HCT116 (cell line): ENCODE results near the gene STC2. TPM values are rescaled to one million over a fixed set of nuclear protein-coding genes. Genes with fewer than 3 reads are reported as not detected.

Experiments used
- ATAC-seq: fragments of 200-7000 bp; cut with Tn5 transposase; 2 replicates; pipeline ENCODE4 v1.9.1; 2020; ENCODE audit warnings: mild to moderate bottlenecking, moderate library complexity
- BruUV-seq: library from RNA; stranded (reverse); fragments of 400-500 nt; replicated peaks from 2 replicates; lab custom pipeline; 2021; lab: Mats Ljungman, UMichigan
- CTCF ChIA-PET: fragments of 300-600 bp; sonication (Branson Sonifier 250); formaldehyde crosslinking; loops from one replicate; lab custom pipeline; 2021; ENCODE audit warnings: antibody characterized with exemption; lab: Charles Lee
- POLR2A ChIA-PET: fragments of 300-600, 350-600 bp; sonication (Branson Sonifier 250); formaldehyde crosslinking; loops from one replicate; lab custom pipeline; 2021; ENCODE audit warnings: antibody characterized with exemption; lab: Charles Lee
- RAD21 ChIA-PET, 2 experiments: fragments of 300-600 bp; sonication (Branson Sonifier 250); formaldehyde crosslinking; loops; one replicate each; lab custom pipeline; 2023; ENCODE audit warnings: low total read pairs in 2 of 2; ENCODE audit not compliant: uncharacterized antibody in 2 of 2, unreplicated experiment in 2 of 2, low non-redundant PET in 1 of 2; lab: Charles Lee
- DNase-seq: peaks from one replicate; pipeline ENCODE4 v3.0.0-alpha.2; 2010; ENCODE audit warnings: low read depth, low spot score
- H2AFZ ChIP-seq: fragments of 200-600 bp; shearing (Covaris generic), sonication (generic); 2 replicates; pipeline ENCODE4 v1.6.1; 2017; ENCODE audit warnings: low read depth, mixed run types, mixed read lengths, antibody characterized with exemption, low read length; ENCODE audit not compliant: poor library complexity, severe bottlenecking
- H3K27ac ChIP-seq: 2 replicates; pipeline ENCODE4 v1.5.1; 2012; ENCODE audit warnings: low read depth, low read length
- H3K27me3 ChIP-seq: fragments of 200-600 bp; sonication (generic); 2 replicates; pipeline ENCODE4 v1.6.1; 2016; ENCODE audit warnings: mixed run types, low read length, mixed read lengths; ENCODE audit not compliant: insufficient read depth
- H3K36me3 ChIP-seq, 2 experiments: fragments of 200-500 bp in 1 of 2; fragments of 200-600 bp in 1 of 2; sonication (Bioruptor generic) in 1 of 2; sonication (generic) in 1 of 2; 2 replicates each; pipeline versions ENCODE4 v1.5.1 to v1.6.1; 2014 to 2016; ENCODE audit warnings: low read length in 2 of 2, inconsistent platforms in 1 of 2, mixed read lengths in 1 of 2, mixed run types in 1 of 2; ENCODE audit not compliant: insufficient read depth in 2 of 2, control insufficient read depth in 1 of 2
- H3K4me1 ChIP-seq, 2 experiments: fragments of 200-600 bp in 1 of 2; sonication (generic) in 1 of 2; 2 replicates each; pipeline versions ENCODE4 v1.5.1 to v1.6.1; 2012 to 2017; ENCODE audit warnings: low read length in 2 of 2, inconsistent platforms in 1 of 2, mild to moderate bottlenecking in 1 of 2, mixed read lengths in 1 of 2, mixed run types in 1 of 2, moderate library complexity in 1 of 2; ENCODE audit not compliant: insufficient read depth in 2 of 2, control insufficient read depth in 1 of 2
- H3K4me2 ChIP-seq: fragments of 200-600 bp; sonication (generic); 2 replicates; pipeline ENCODE4 v1.6.1; 2017; ENCODE audit warnings: mixed run types, low read length, mixed read lengths
- H3K4me3 ChIP-seq, 2 experiments: fragments of 200-600 bp in 1 of 2; sonication (generic) in 1 of 2; replicated peaks in 1 of 2; 2 replicates each; pipeline ENCODE4 v1.5.1; 2011 to 2016; ENCODE audit warnings: low read length in 2 of 2, control low read depth in 1 of 2, low read depth in 1 of 2, mild to moderate bottlenecking in 1 of 2, mixed read lengths in 1 of 2, mixed run types in 1 of 2
- H3K79me2 ChIP-seq: fragments of 200-600 bp; sonication (generic); 2 replicates; pipeline ENCODE4 v1.6.1; 2017; ENCODE audit warnings: mild to moderate bottlenecking, mixed run types, low read length, moderate library complexity, mixed read lengths; ENCODE audit not compliant: insufficient read depth
- H3K9ac ChIP-seq: fragments of 200-600 bp; sonication (generic); 2 replicates; pipeline ENCODE4 v1.6.1; 2016; ENCODE audit warnings: low read length, mixed read lengths
- H3K9me2 ChIP-seq: fragments of 200-600 bp; sonication (generic), shearing (Covaris generic); 2 replicates; pipeline ENCODE4 v1.6.1; 2017; ENCODE audit warnings: mixed run types, mild to moderate bottlenecking, moderate library complexity; ENCODE audit not compliant: insufficient read depth
- H3K9me3 ChIP-seq, 2 experiments: fragments of 200-500 bp in 1 of 2; fragments of 200-600 bp in 1 of 2; sonication (Bioruptor generic) in 1 of 2; sonication (generic) in 1 of 2; 2 replicates each; pipeline ENCODE4 v1.6.1; 2014 to 2017; ENCODE audit warnings: low read length in 2 of 2, mixed read lengths in 2 of 2, inconsistent platforms in 1 of 2, low read depth in 1 of 2, mild to moderate bottlenecking in 1 of 2, mixed run types in 1 of 2, moderate library complexity in 1 of 2; ENCODE audit not compliant: control insufficient read depth in 1 of 2, insufficient read depth in 1 of 2
- H4K20me1 ChIP-seq: fragments of 200-600 bp; sonication (generic), shearing (Covaris generic); 2 replicates; pipeline ENCODE4 v1.6.1; 2017; ENCODE audit warnings: mixed run types, mild to moderate bottlenecking, moderate library complexity; ENCODE audit not compliant: insufficient read depth
- CEBPB ChIP-seq: IDR thresholded peaks from 2 replicates; pipeline ENCODE4 v1.6.1; 2012; ENCODE audit warnings: low read depth
- ELF1 ChIP-seq: IDR thresholded peaks from 2 replicates; pipeline ENCODE4 v1.6.1; 2012; ENCODE audit warnings: low read depth, borderline replicate concordance
- EZH2 ChIP-seq: fragments of 200-600 bp; sonication (generic); IDR thresholded peaks from 2 replicates; pipeline ENCODE4 v1.6.1; 2017; ENCODE audit warnings: antibody characterized with exemption, mixed run types
- EZH2phosphoT487 ChIP-seq: fragments of 200-600 bp; IDR thresholded peaks from 2 replicates; pipeline ENCODE4 v1.6.1; 2018; ENCODE audit warnings: antibody characterized with exemption, borderline replicate concordance
- FOSL1 ChIP-seq: IDR thresholded peaks from 2 replicates; pipeline ENCODE4 v1.6.1; 2012; ENCODE audit warnings: low read depth
- JUND ChIP-seq: IDR thresholded peaks from 2 replicates; pipeline ENCODE4 v1.6.1; 2012
- POLR2AphosphoS5 ChIP-seq: IDR thresholded peaks from 2 replicates; pipeline ENCODE4 v1.6.1; 2011; ENCODE audit warnings: mild to moderate bottlenecking, low read depth, low read length, moderate library complexity
- RAD21 ChIP-seq: IDR thresholded peaks from 2 replicates; pipeline ENCODE4 v1.6.1; 2012; ENCODE audit warnings: low read depth, mild to moderate bottlenecking
- SP1 ChIP-seq: IDR thresholded peaks from 2 replicates; pipeline ENCODE4 v1.6.1; 2012; ENCODE audit warnings: low read depth
- SRF ChIP-seq: IDR thresholded peaks from 2 replicates; pipeline ENCODE4 v1.6.1; 2012; ENCODE audit warnings: low read depth
- TCF7L2 ChIP-seq: IDR thresholded peaks from 2 replicates; pipeline ENCODE4 v1.7.0; 2011; ENCODE audit warnings: borderline replicate concordance, inconsistent platforms; ENCODE audit not compliant: insufficient read depth, insufficient read length; ENCODE audit errors: extremely low read depth
- YY1 ChIP-seq: IDR thresholded peaks from 2 replicates; pipeline ENCODE4 v1.6.1; 2011; ENCODE audit warnings: low read length, low read depth, moderate library complexity, mild to moderate bottlenecking; ENCODE audit not compliant: insufficient replicate concordance; ENCODE audit errors: extremely low read depth
- ZFX ChIP-seq: fragments of 450-650 bp; IDR thresholded peaks from 2 replicates; pipeline ENCODE4 v1.6.1; 2017
- intact Hi-C: fragments of 100-400 bp; cut with micrococcal nuclease; formaldehyde crosslinking; loops from 2 replicates; pipeline ENCODE4 v1.10.0; 2022
- total RNA-seq: library from RNA; stranded (reverse); gene quantifications from one replicate; pipeline ENCODE4 v1.2.1, GENCODE V29; 2021; ENCODE audit not compliant: unreplicated experiment
- TF ChIP-seq, protein P1 (sequence below): IDR thresholded peaks from 2 replicates; pipeline ENCODE4 v1.6.1; 2012; ENCODE audit warnings: low read depth
- TF ChIP-seq, protein P2 (sequence below): IDR thresholded peaks from 2 replicates; pipeline ENCODE4 v1.6.1; 2011; ENCODE audit warnings: mild to moderate bottlenecking, low read length, moderate library complexity; ENCODE audit not compliant: insufficient replicate concordance; ENCODE audit errors: extremely low read depth
- TF ChIP-seq, protein P3 (sequence below), 3 experiments: fragments of 200-600 bp in 1 of 3; sonication (generic) in 1 of 3; IDR thresholded peaks in 2 of 3; conservative IDR thresholded peaks in 1 of 3; 2 replicates each; pipeline ENCODE4 v1.5.1; 2012 to 2017; ENCODE audit warnings: low read depth in 2 of 3, low read length in 2 of 3, antibody characterized with exemption in 1 of 3, borderline replicate concordance in 1 of 3, control low read depth in 1 of 3, mild to moderate bottlenecking in 1 of 3, mixed read lengths in 1 of 3, mixed run types in 1 of 3, moderate library complexity in 1 of 3; ENCODE audit not compliant: insufficient read depth in 1 of 3
- TF ChIP-seq, protein P4 (sequence below): IDR thresholded peaks from 2 replicates; pipeline ENCODE4 v1.6.1; 2012

The STC2 gene
- total RNA-seq, 1 experiment from 2014 or later, result 97.3 TPM

DNA sequence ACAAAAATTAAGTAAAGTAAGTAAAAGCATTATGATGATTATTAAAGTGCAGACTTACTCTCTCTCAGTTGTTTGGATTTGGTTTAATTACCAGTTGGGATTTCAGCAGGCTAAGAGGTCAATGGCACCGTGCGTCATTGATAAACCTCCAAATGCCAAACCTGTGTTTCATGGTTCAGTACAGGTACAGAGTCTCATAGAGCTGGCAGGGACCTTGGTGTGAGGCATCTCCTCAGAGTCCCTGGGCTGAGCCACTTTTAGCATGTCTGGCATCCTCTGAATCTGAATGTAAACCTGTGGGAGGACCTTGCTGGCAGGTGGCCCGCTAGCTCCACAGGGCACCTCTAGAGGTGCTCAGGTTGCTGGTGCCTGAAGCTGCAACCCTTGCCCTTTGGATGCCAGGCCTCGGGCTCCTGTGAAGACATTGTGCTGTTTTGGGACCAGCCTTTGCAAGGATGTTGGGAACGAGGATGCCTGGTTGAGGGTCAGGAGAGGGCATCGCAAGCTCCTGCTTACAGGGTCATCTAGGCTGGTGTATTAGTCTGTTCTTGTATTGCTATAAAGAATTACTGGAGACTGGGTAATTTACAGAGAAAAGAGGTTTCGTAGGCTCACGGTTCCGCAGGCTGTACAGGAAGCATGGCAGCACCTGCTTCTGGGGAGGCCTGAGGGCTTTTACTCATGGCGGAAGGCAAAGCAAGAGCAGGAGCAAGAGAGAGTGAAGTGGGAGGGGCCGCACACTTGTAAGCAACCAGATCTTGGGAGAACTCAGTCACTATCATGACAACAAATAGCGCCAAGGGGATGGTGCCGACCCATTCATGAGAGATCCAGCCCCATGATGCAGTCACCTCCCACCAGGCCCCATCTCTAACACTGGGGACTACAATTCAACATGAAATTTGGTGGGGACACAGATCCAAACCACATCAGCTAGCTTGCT, 14.9 kb upstream of the STC2 start:
- ChIA-PET CTCF (interaction anchor here (1.5 kb wide), 1 partner anchor 230 kb away, joined by 3 read pairs; no protein-coding TSS in a partner anchor), RAD21 (no interaction called here), POLR2A (no interaction called here)
- no peaks in the 10 kb centered on the region; a peak in 1 of 4 replicates for H3K4me1 ChIP-seq
- DNase-seq (no peak), ATAC-seq (no peak)
- intact Hi-C loops, result no loop called here
- H3K9me3 ChIP-seq, result no peaks in the 10 kb centered on the region
- H3K27me3 ChIP-seq, result no peaks in the 10 kb centered on the region
- TF ChIP-seq CEBPB, result no peak
- no peak for TF ChIP-seq ZFX
- TF ChIP-seq YY1, result no peak
- TF ChIP-seq, protein P1, sequence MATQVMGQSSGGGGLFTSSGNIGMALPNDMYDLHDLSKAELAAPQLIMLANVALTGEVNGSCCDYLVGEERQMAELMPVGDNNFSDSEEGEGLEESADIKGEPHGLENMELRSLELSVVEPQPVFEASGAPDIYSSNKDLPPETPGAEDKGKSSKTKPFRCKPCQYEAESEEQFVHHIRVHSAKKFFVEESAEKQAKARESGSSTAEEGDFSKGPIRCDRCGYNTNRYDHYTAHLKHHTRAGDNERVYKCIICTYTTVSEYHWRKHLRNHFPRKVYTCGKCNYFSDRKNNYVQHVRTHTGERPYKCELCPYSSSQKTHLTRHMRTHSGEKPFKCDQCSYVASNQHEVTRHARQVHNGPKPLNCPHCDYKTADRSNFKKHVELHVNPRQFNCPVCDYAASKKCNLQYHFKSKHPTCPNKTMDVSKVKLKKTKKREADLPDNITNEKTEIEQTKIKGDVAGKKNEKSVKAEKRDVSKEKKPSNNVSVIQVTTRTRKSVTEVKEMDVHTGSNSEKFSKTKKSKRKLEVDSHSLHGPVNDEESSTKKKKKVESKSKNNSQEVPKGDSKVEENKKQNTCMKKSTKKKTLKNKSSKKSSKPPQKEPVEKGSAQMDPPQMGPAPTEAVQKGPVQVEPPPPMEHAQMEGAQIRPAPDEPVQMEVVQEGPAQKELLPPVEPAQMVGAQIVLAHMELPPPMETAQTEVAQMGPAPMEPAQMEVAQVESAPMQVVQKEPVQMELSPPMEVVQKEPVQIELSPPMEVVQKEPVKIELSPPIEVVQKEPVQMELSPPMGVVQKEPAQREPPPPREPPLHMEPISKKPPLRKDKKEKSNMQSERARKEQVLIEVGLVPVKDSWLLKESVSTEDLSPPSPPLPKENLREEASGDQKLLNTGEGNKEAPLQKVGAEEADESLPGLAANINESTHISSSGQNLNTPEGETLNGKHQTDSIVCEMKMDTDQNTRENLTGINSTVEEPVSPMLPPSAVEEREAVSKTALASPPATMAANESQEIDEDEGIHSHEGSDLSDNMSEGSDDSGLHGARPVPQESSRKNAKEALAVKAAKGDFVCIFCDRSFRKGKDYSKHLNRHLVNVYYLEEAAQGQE, result no peak
- TF ChIP-seq TCF7L2, result no peak
- no peak for TF ChIP-seq EZH2phosphoT487
- TF ChIP-seq RAD21, result no peak
- no peak for TF ChIP-seq EZH2
- no peak for TF ChIP-seq JUND
- TF ChIP-seq, protein P2, sequence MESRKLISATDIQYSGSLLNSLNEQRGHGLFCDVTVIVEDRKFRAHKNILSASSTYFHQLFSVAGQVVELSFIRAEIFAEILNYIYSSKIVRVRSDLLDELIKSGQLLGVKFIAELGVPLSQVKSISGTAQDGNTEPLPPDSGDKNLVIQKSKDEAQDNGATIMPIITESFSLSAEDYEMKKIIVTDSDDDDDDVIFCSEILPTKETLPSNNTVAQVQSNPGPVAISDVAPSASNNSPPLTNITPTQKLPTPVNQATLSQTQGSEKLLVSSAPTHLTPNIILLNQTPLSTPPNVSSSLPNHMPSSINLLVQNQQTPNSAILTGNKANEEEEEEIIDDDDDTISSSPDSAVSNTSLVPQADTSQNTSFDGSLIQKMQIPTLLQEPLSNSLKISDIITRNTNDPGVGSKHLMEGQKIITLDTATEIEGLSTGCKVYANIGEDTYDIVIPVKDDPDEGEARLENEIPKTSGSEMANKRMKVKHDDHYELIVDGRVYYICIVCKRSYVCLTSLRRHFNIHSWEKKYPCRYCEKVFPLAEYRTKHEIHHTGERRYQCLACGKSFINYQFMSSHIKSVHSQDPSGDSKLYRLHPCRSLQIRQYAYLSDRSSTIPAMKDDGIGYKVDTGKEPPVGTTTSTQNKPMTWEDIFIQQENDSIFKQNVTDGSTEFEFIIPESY, result no peak
- TF ChIP-seq ELF1, result no peak
- TF ChIP-seq, protein P3, sequence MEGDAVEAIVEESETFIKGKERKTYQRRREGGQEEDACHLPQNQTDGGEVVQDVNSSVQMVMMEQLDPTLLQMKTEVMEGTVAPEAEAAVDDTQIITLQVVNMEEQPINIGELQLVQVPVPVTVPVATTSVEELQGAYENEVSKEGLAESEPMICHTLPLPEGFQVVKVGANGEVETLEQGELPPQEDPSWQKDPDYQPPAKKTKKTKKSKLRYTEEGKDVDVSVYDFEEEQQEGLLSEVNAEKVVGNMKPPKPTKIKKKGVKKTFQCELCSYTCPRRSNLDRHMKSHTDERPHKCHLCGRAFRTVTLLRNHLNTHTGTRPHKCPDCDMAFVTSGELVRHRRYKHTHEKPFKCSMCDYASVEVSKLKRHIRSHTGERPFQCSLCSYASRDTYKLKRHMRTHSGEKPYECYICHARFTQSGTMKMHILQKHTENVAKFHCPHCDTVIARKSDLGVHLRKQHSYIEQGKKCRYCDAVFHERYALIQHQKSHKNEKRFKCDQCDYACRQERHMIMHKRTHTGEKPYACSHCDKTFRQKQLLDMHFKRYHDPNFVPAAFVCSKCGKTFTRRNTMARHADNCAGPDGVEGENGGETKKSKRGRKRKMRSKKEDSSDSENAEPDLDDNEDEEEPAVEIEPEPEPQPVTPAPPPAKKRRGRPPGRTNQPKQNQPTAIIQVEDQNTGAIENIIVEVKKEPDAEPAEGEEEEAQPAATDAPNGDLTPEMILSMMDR (IDR thresholded peaks at IDR 0.05 in 2 of 3, conservative IDR thresholded peaks at IDR 0.05 in 1 of 3; ENCODE audit: borderline replicate concordance in 1 of 3, insufficient read depth in 1 of 3, low read depth in 2 of 3, low read length in 2 of 3), result no peak
- no peak for TF ChIP-seq SP1
- TF ChIP-seq FOSL1, result no peak
- no peak for TF ChIP-seq SRF
- no peak for TF ChIP-seq POLR2AphosphoS5
- TF ChIP-seq, protein P4, sequence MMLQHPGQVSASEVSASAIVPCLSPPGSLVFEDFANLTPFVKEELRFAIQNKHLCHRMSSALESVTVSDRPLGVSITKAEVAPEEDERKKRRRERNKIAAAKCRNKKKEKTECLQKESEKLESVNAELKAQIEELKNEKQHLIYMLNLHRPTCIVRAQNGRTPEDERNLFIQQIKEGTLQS, result no peak
- no peak overlapping the region for H3K9ac ChIP-seq
- no peaks in the 10 kb centered on the region for H3K9me2 ChIP-seq
- no TSS peak for BruUV-seq
- no peaks in the 10 kb centered on the region for H3K36me3 ChIP-seq
- H2AFZ ChIP-seq, result no peak overlapping the region
- H3K4me3 ChIP-seq, result no peak overlapping the region
- no peaks in the 10 kb centered on the region for H4K20me1 ChIP-seq
- H3K27ac ChIP-seq, result no peak overlapping the region
- no peak overlapping the region for H3K4me2 ChIP-seq
- H3K79me2 ChIP-seq, result no peaks in the 10 kb centered on the region
